Esophagus muscularis mucosa (tissue), 4 donors: ENCODE measurements around the gene EXOC1. TPM values are rescaled to one million over a fixed set of nuclear protein-coding genes. Genes with fewer than 3 reads are reported as not detected.

Experiments
- DNase-seq: peaks from one replicate; pipeline ENCODE4 v3.0.0-alpha.2; 2017; ENCODE audit errors: extremely low spot score
- H3K27ac ChIP-seq, 4 donors: fragments of 200-600 bp; sonication (generic); replicated peaks in 1 of 4; 1 replicate in 3 of 4; 2 replicates in 1 of 4; pipeline ENCODE4 v1.5.1; 2016 to 2019; ENCODE audit warnings: mild to moderate bottlenecking in 1 of 4
- H3K27me3 ChIP-seq, 4 donors: fragments of 200-600 bp; sonication (generic); one replicate each; pipeline versions ENCODE4 v1.5.1 to v1.6.0; 2016 to 2019
- H3K36me3 ChIP-seq, 4 donors: fragments of 200-600 bp; sonication (generic); one replicate each; pipeline ENCODE4 v1.5.1; 2016 to 2019
- H3K4me1 ChIP-seq, 4 donors: fragments of 200-600 bp; sonication (generic); one replicate each; pipeline ENCODE4 v1.5.1; 2016 to 2019
- H3K4me3 ChIP-seq, 4 donors: fragments of 200-600 bp; sonication (generic); 1 replicate in 2 of 4; 2 replicates in 2 of 4; pipeline ENCODE4 v1.5.1; 2016 to 2019; ENCODE audit warnings: mild to moderate bottlenecking in 4 of 4, moderate library complexity in 1 of 4
- H3K9me3 ChIP-seq, 4 donors: fragments of 200-600 bp; sonication (generic); 1 replicate in 3 of 4; 2 replicates in 1 of 4; pipeline ENCODE4 v1.5.1; 2016 to 2019
- CTCF ChIP-seq, 3 experiments: fragments of 200-600 bp in 2 of 3; fragments of 450-650 bp in 1 of 3; sonication (generic) in 2 of 3; IDR thresholded peaks; one replicate each; pipeline ENCODE4 v1.5.1; 2017 to 2019; ENCODE audit warnings: antibody characterized with exemption in 3 of 3, mild to moderate bottlenecking in 2 of 3, moderate library complexity in 1 of 3
- EP300 ChIP-seq: sonication (generic); formaldehyde crosslinking; IDR thresholded peaks from one replicate; pipeline ENCODE4 v1.6.1; 2017; ENCODE audit warnings: antibody characterized with exemption
- POLR2A ChIP-seq: fragments of 450-650 bp; IDR thresholded peaks from one replicate; pipeline ENCODE4 v1.6.1; 2017; ENCODE audit warnings: antibody characterized with exemption, moderate library complexity, mild to moderate bottlenecking, low read depth
- POLR2AphosphoS5 ChIP-seq, 2 donors: sonication (generic); formaldehyde crosslinking; IDR thresholded peaks; one replicate each; pipeline ENCODE4 v1.6.1; 2017; ENCODE audit warnings: antibody characterized with exemption in 2 of 2
- WGBS: methylation state at CpG from one replicate; pipeline ENCODE4 v1.1.5; 2018; 5-methylcytosine and 5-hydroxymethylcytosine counted together
- intact Hi-C: fragments of 100-400 bp; cut with DNase I; formaldehyde crosslinking; loops from one replicate; pipeline ENCODE4 v1.15.1; 2023
- total RNA-seq, 4 donors: library from RNA; depleted of rRNA; stranded (reverse); fragments of >200 nt; gene quantifications; one replicate each; pipeline versions ENCODE4 v1.1.0 to v1.2.1, GENCODE V29; 2016

EXOC1 gene
- total RNA-seq, 4 donors from 2014 or later, result 22.0 to 33.6 (median 23.6) TPM

- 76% methylated on average over 1 of the region's 1 CpG for WGBS
- DNase-seq, result no peak
- TF ChIP-seq POLR2AphosphoS5 (IDR thresholded peaks at IDR 0.05), result no peak
- no peak for TF ChIP-seq POLR2A
- TF ChIP-seq EP300, result no peak
- no peak for TF ChIP-seq CTCF (IDR thresholded peaks at IDR 0.05)
- no peaks in the 10 kb centered on the region for H3K9me3 ChIP-seq
- H3K4me3 ChIP-seq, result no peak overlapping the region
- peaks cover 0 to 54% (median 32%) of the 10 kb centered on the region in 4 donors for H3K36me3 ChIP-seq
- H3K27ac ChIP-seq, result no peak overlapping the region
- H3K27me3 ChIP-seq, result no peaks in the 10 kb centered on the region
- H3K4me1 ChIP-seq, result no peaks in the 10 kb centered on the region
- intact Hi-C loops, result no loop called here
Observed at GRCh38 chr4:55887594-55887993, 34.1 kb downstream of the EXOC1 start.

- H3K4me1 ChIP-seq, result peaks cover 0 to 6% (median 0%) of the 10 kb centered on the region in 4 donors
- TF ChIP-seq EP300, result no peak
- TF ChIP-seq POLR2AphosphoS5 (IDR thresholded peaks at IDR 0.05), result no peak
- no peak for TF ChIP-seq CTCF (IDR thresholded peaks at IDR 0.05)
- TF ChIP-seq POLR2A, result no peak
- H3K9me3 ChIP-seq, result no peaks in the 10 kb centered on the region
- intact Hi-C loops, result no loop called here
- H3K27ac ChIP-seq, result no peak overlapping the region
- H3K36me3 ChIP-seq, result peaks cover 0 to 75% (median 54%) of the 10 kb centered on the region in 4 donors
- DNase-seq, result no peak
- whole genome bisulfite sequencing, result 65% methylated on average over 2 of the region's 2 CpGs
- no peak overlapping the region for H3K4me3 ChIP-seq
- no peaks in the 10 kb centered on the region for H3K27me3 ChIP-seq
Observed at GRCh38 chr4:55892156-55892555, 38.7 kb downstream of the EXOC1 start.

GRCh38 chr4:55896622-55897021, 43.2 kb downstream of the EXOC1 start:
- Histone ChIP-seq H3K27me3 (no peaks in the 10 kb centered on the region), H3K9me3 (no peaks in the 10 kb centered on the region), H3K27ac (no peak overlapping the region), H3K36me3 (peaks cover 5 to 85% (median 60%) of the 10 kb centered on the region in 4 donors), H3K4me1 (peaks cover 0 to 6% (median 0%) of the 10 kb centered on the region in 4 donors), H3K4me3 (no peak overlapping the region)
- TF ChIP-seq CTCF (IDR thresholded peaks at IDR 0.05), result no peak
- TF ChIP-seq POLR2A, result no peak
- no peak for TF ChIP-seq EP300
- no peak for TF ChIP-seq POLR2AphosphoS5 (IDR thresholded peaks at IDR 0.05)
- WGBS, result 85% methylated on average over 3 of the region's 3 CpGs
- intact Hi-C loops, result no loop called here
- no peak for DNase-seq

- H3K27ac ChIP-seq, result no peak overlapping the region
- intact Hi-C loops, result no loop called here
- no peak overlapping the region for H3K4me3 ChIP-seq
- no peaks in the 10 kb centered on the region for H3K27me3 ChIP-seq
- WGBS, result 98% methylated on average over 4 of the region's 4 CpGs
- DNase-seq, result no peak
- H3K36me3 ChIP-seq, result peaks cover 26 to 77% (median 61%) of the 10 kb centered on the region in 4 donors
- H3K9me3 ChIP-seq, result no peaks in the 10 kb centered on the region
- peaks cover 0 to 7% (median 0%) of the 10 kb centered on the region in 4 donors for H3K4me1 ChIP-seq
- TF ChIP-seq POLR2A, result no peak
- no peak for TF ChIP-seq CTCF (IDR thresholded peaks at IDR 0.05)
- no peak for TF ChIP-seq EP300
Observed at GRCh38 chr4:55902677-55903076, 49.2 kb downstream of the EXOC1 start.

GRCh38 chr4:55903577-55903976, 50.1 kb downstream of the EXOC1 start:
- no peaks in the 10 kb centered on the region for H3K9me3 ChIP-seq
- peaks cover 26 to 68% (median 55%) of the 10 kb centered on the region in 4 donors for H3K36me3 ChIP-seq
- DNase-seq, result no peak
- H3K27ac ChIP-seq, result no peak overlapping the region
- H3K27me3 ChIP-seq, result no peaks in the 10 kb centered on the region
- intact Hi-C loops, result no loop called here
- H3K4me3 ChIP-seq, result no peak overlapping the region
- peaks cover 0 to 7% (median 0%) of the 10 kb centered on the region in 4 donors for H3K4me1 ChIP-seq
- TF ChIP-seq CTCF (IDR thresholded peaks at IDR 0.05) (no peak), POLR2AphosphoS5 (IDR thresholded peaks at IDR 0.05) (no peak), POLR2A (no peak), EP300 (no peak)
